ENCODE data around the gene HSPA1L.

- TF ChIP-seq, protein P1, sequence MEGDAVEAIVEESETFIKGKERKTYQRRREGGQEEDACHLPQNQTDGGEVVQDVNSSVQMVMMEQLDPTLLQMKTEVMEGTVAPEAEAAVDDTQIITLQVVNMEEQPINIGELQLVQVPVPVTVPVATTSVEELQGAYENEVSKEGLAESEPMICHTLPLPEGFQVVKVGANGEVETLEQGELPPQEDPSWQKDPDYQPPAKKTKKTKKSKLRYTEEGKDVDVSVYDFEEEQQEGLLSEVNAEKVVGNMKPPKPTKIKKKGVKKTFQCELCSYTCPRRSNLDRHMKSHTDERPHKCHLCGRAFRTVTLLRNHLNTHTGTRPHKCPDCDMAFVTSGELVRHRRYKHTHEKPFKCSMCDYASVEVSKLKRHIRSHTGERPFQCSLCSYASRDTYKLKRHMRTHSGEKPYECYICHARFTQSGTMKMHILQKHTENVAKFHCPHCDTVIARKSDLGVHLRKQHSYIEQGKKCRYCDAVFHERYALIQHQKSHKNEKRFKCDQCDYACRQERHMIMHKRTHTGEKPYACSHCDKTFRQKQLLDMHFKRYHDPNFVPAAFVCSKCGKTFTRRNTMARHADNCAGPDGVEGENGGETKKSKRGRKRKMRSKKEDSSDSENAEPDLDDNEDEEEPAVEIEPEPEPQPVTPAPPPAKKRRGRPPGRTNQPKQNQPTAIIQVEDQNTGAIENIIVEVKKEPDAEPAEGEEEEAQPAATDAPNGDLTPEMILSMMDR (IDR thresholded peaks at IDR 0.05) = no peak
- no peak for TF ChIP-seq POLR2A (IDR thresholded peaks at IDR 0.05)
Observed at GRCh38 chr6:31768363-31769257, 46.5 kb downstream of the HSPA1L start.

All from breast epithelium (tissue), 3 donors.